ENCODE data around the gene MYO15A.

DNA sequence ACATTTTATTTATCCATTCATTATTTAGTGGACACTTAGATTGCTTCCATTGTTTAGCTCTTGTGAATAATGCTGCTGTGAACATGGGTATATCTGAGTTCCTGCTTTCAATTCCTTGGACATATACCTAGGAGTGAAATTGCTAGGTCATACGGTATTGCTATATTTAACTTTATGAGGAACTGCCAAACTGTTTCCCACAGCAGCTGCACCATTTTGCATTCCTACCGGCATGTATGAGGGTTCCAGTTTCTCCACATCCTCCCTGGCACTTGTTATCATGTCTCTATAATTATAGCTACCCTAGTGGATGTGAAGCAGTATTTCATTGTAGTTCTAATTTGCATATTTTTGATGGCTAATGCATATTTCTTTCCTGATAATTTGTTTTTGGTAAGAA, 44.5 kb upstream of the MYO15A start:
- TF ChIP-seq EZH2 (IDR thresholded peaks at IDR 0.05; ENCODE audit: low read length, missing control alignments) = no peak
- TF ChIP-seq, protein P1, sequence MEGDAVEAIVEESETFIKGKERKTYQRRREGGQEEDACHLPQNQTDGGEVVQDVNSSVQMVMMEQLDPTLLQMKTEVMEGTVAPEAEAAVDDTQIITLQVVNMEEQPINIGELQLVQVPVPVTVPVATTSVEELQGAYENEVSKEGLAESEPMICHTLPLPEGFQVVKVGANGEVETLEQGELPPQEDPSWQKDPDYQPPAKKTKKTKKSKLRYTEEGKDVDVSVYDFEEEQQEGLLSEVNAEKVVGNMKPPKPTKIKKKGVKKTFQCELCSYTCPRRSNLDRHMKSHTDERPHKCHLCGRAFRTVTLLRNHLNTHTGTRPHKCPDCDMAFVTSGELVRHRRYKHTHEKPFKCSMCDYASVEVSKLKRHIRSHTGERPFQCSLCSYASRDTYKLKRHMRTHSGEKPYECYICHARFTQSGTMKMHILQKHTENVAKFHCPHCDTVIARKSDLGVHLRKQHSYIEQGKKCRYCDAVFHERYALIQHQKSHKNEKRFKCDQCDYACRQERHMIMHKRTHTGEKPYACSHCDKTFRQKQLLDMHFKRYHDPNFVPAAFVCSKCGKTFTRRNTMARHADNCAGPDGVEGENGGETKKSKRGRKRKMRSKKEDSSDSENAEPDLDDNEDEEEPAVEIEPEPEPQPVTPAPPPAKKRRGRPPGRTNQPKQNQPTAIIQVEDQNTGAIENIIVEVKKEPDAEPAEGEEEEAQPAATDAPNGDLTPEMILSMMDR (conservative IDR thresholded peaks at IDR 0.05 in 1 of 2, IDR thresholded peaks at IDR 0.05 in 1 of 2; ENCODE audit: low read depth in 1 of 2, low read length in 2 of 2) = no peak
